SJCRH30 (cell line): ENCODE results near the gene SMYD3. TPM values are rescaled to one million over a fixed set of nuclear protein-coding genes. Genes with fewer than 3 reads are reported as not detected.

ENCODE experiments used
- DNase-seq, 2 experiments: peaks; one replicate each; pipeline ENCODE4 v3.0.0-alpha.2; 2015 to 2020
- H3K27ac ChIP-seq: fragments of 250-450 bp; sonication (Bioruptor Pico); 2 replicates; pipeline ENCODE4 v1.5.1; 2020; ENCODE audit warnings: mild to moderate bottlenecking, moderate library complexity
- H3K27me3 ChIP-seq: fragments of 250-450 bp; sonication (Bioruptor Pico); 2 replicates; pipeline ENCODE4 v1.5.1; 2020; ENCODE audit warnings: mild to moderate bottlenecking, moderate library complexity
- H3K36me3 ChIP-seq: fragments of 250-450 bp; sonication (Bioruptor Pico); 2 replicates; pipeline ENCODE4 v1.5.1; 2020; ENCODE audit warnings: mild to moderate bottlenecking, moderate library complexity
- H3K4me1 ChIP-seq: fragments of 250-450 bp; sonication (Bioruptor Pico); 2 replicates; pipeline ENCODE4 v1.5.1; 2020; ENCODE audit warnings: mild to moderate bottlenecking, moderate library complexity
- H3K4me3 ChIP-seq: fragments of 250-450 bp; sonication (Bioruptor Pico); 2 replicates; pipeline ENCODE4 v1.5.1; 2020; ENCODE audit warnings: mild to moderate bottlenecking, moderate library complexity
- H3K9me3 ChIP-seq: fragments of 250-450 bp; sonication (Bioruptor Pico); replicated peaks from 2 replicates; pipeline ENCODE4 v1.5.1; 2020; ENCODE audit warnings: mild to moderate bottlenecking, moderate library complexity
- total RNA-seq: library from RNA; depleted of rRNA; stranded (reverse); fragments of >200 nt; shearing (Covaris generic); gene quantifications from 2 replicates; pipeline ENCODE4 v1.2.3, GENCODE V29; 2014

SMYD3 gene
- total RNA-seq, 1 experiment from 2014 or later: 18.1 TPM

GRCh38 chr1:245934409-245934808, 572.7 kb downstream of the SMYD3 start:
- no peak for DNase-seq
- H3K4me1 ChIP-seq: peaks cover 2% of the 10 kb centered on the region; the same call in 1 of the 2 replicates
- no peaks in the 10 kb centered on the region for H3K36me3 ChIP-seq
- H3K27me3 ChIP-seq: no peaks in the 10 kb centered on the region
- no peak overlapping the region for H3K27ac ChIP-seq
- H3K4me3 ChIP-seq: no peak overlapping the region
- no peaks in the 10 kb centered on the region for H3K9me3 ChIP-seq

GRCh38 chr1:245933431-245934045, 573.5 kb downstream of the SMYD3 start:
- H3K9me3 ChIP-seq: no peaks in the 10 kb centered on the region
- H3K4me3 ChIP-seq: no peak overlapping the region
- H3K4me1 ChIP-seq: no peaks in the 10 kb centered on the region
- H3K27me3 ChIP-seq: no peaks in the 10 kb centered on the region
- no peak overlapping the region for H3K27ac ChIP-seq
- DNase-seq: no peak
- H3K36me3 ChIP-seq: no peaks in the 10 kb centered on the region

- H3K4me1 ChIP-seq: no peaks in the 10 kb centered on the region
- H3K4me3 ChIP-seq: no peak overlapping the region
- H3K36me3 ChIP-seq: no peaks in the 10 kb centered on the region
- H3K27me3 ChIP-seq: no peaks in the 10 kb centered on the region
- no peaks in the 10 kb centered on the region for H3K9me3 ChIP-seq
- DNase-seq: no peak
- no peak overlapping the region for H3K27ac ChIP-seq
Observed at GRCh38 chr1:245932302-245932972, 574.6 kb downstream of the SMYD3 start.

- H3K36me3 ChIP-seq: no peaks in the 10 kb centered on the region
- DNase-seq: no peak
- no peak overlapping the region for H3K27ac ChIP-seq
- H3K9me3 ChIP-seq: no peaks in the 10 kb centered on the region
- H3K27me3 ChIP-seq: no peaks in the 10 kb centered on the region
- H3K4me1 ChIP-seq: no peaks in the 10 kb centered on the region
- H3K4me3 ChIP-seq: no peak overlapping the region
Observed at GRCh38 chr1:245931450-245931849, 575.6 kb downstream of the SMYD3 start.

GRCh38 chr1:245929224-245929623, 577.9 kb downstream of the SMYD3 start:
- Histone ChIP-seq H3K9me3 (no peaks in the 10 kb centered on the region), H3K27ac (no peak overlapping the region), H3K27me3 (no peaks in the 10 kb centered on the region), H3K4me1 (no peaks in the 10 kb centered on the region), H3K36me3 (no peaks in the 10 kb centered on the region), H3K4me3 (no peak overlapping the region)
- no peak for DNase-seq

- Histone ChIP-seq H3K9me3 (no peaks in the 10 kb centered on the region), H3K27ac (no peak overlapping the region), H3K36me3 (no peaks in the 10 kb centered on the region), H3K4me1 (no peaks in the 10 kb centered on the region), H3K27me3 (no peaks in the 10 kb centered on the region), H3K4me3 (no peak overlapping the region)
- DNase-seq: no peak
Observed at GRCh38 chr1:245926888-245927287, 580.2 kb downstream of the SMYD3 start.

- H3K9me3 ChIP-seq: no peaks in the 10 kb centered on the region; the same call in 1 of the 2 replicates
- no peak overlapping the region for H3K4me3 ChIP-seq
- H3K4me1 ChIP-seq: no peaks in the 10 kb centered on the region
- H3K27me3 ChIP-seq: no peaks in the 10 kb centered on the region
- H3K27ac ChIP-seq: no peak overlapping the region
- H3K36me3 ChIP-seq: no peaks in the 10 kb centered on the region
- no peak for DNase-seq
Observed at GRCh38 chr1:245923215-245923614, 583.9 kb downstream of the SMYD3 start.

- no peak overlapping the region for H3K27ac ChIP-seq
- no peak overlapping the region for H3K4me3 ChIP-seq
- H3K27me3 ChIP-seq: no peaks in the 10 kb centered on the region
- no peaks in the 10 kb centered on the region for H3K4me1 ChIP-seq
- no peaks in the 10 kb centered on the region for H3K36me3 ChIP-seq
- H3K9me3 ChIP-seq: no peaks in the 10 kb centered on the region; the same call in 1 of the 2 replicates
- no peak for DNase-seq
Observed at GRCh38 chr1:245921417-245921816, 585.7 kb downstream of the SMYD3 start.

- no peak for DNase-seq
- Histone ChIP-seq H3K27ac (no peak overlapping the region), H3K4me1 (no peaks in the 10 kb centered on the region), H3K4me3 (no peak overlapping the region), H3K27me3 (no peaks in the 10 kb centered on the region), H3K9me3 (peaks cover 2% of the 10 kb centered on the region; the same call in 1 of the 2 replicates), H3K36me3 (no peaks in the 10 kb centered on the region)
Observed at GRCh38 chr1:245917403-245917802, 589.7 kb downstream of the SMYD3 start.

- Histone ChIP-seq H3K36me3 (no peaks in the 10 kb centered on the region), H3K27ac (no peak overlapping the region), H3K4me1 (no peaks in the 10 kb centered on the region), H3K27me3 (no peaks in the 10 kb centered on the region), H3K4me3 (no peak overlapping the region), H3K9me3 (0 out of 2 replicates have a peak, but pooled peaks cover 2% of the 10 kb centered on the region)
- no peak for DNase-seq
Observed at GRCh38 chr1:245915841-245916240, 591.2 kb downstream of the SMYD3 start.

GRCh38 chr1:245915406-245915805, 591.7 kb downstream of the SMYD3 start:
- Histone ChIP-seq H3K27me3 (no peaks in the 10 kb centered on the region), H3K9me3 (0 out of 2 replicates have a peak, but pooled peaks cover 2% of the 10 kb centered on the region), H3K36me3 (no peaks in the 10 kb centered on the region), H3K4me3 (no peak overlapping the region), H3K27ac (no peak overlapping the region), H3K4me1 (no peaks in the 10 kb centered on the region)
- DNase-seq: no peak

- H3K27me3 ChIP-seq: no peaks in the 10 kb centered on the region
- no peak overlapping the region for H3K4me3 ChIP-seq
- no peak for DNase-seq
- 0 out of 2 replicates have a peak, but pooled peaks cover 2% of the 10 kb centered on the region for H3K9me3 ChIP-seq
- H3K36me3 ChIP-seq: no peaks in the 10 kb centered on the region
- H3K27ac ChIP-seq: no peak overlapping the region
- H3K4me1 ChIP-seq: no peaks in the 10 kb centered on the region
Observed at GRCh38 chr1:245908543-245908942, 598.5 kb downstream of the SMYD3 start.

- H3K27me3 ChIP-seq: no peaks in the 10 kb centered on the region
- H3K4me3 ChIP-seq: no peak overlapping the region
- H3K36me3 ChIP-seq: no peaks in the 10 kb centered on the region
- H3K4me1 ChIP-seq: no peaks in the 10 kb centered on the region
- H3K9me3 ChIP-seq: 0 out of 2 replicates have a peak, but pooled peaks cover 2% of the 10 kb centered on the region
- DNase-seq: no peak
- H3K27ac ChIP-seq: no peak overlapping the region
Observed at GRCh38 chr1:245906207-245906606, 600.9 kb downstream of the SMYD3 start.

GRCh38 chr1:245903851-245904250, 603.2 kb downstream of the SMYD3 start:
- no peak for DNase-seq
- no peaks in the 10 kb centered on the region for H3K4me1 ChIP-seq
- no peaks in the 10 kb centered on the region for H3K36me3 ChIP-seq
- 0 out of 2 replicates have a peak, but pooled peaks cover 2% of the 10 kb centered on the region for H3K9me3 ChIP-seq
- H3K27ac ChIP-seq: no peak overlapping the region
- H3K4me3 ChIP-seq: no peak overlapping the region
- H3K27me3 ChIP-seq: no peaks in the 10 kb centered on the region

- Histone ChIP-seq H3K4me1 (peaks cover 1% of the 10 kb centered on the region; the same call in 1 of the 2 replicates), H3K36me3 (no peaks in the 10 kb centered on the region), H3K27ac (no peak overlapping the region), H3K27me3 (no peaks in the 10 kb centered on the region), H3K4me3 (no peak overlapping the region), H3K9me3 (0 out of 2 replicates have a peak, but pooled peaks cover 2% of the 10 kb centered on the region)
- no peak for DNase-seq
Observed at GRCh38 chr1:245901565-245901964, 605.5 kb downstream of the SMYD3 start.
